Ovary (tissue), 3 donors: Measurements from ENCODE around the gene YTHDF1.
"Not testable (repeated sequence)": the region's sequence is repeated elsewhere in the genome, so short reads cannot be mapped to it uniquely, and the experiment has no call there.

Experiments used
- POLR2A ChIP-seq: fragments of 450-650 bp; IDR thresholded peaks from one replicate; pipeline ENCODE4 v1.6.1; 2017; ENCODE audit warnings: antibody characterized with exemption, mild to moderate bottlenecking, moderate library complexity
- TF ChIP-seq, protein P1 (sequence below), 3 donors: fragments of 450-650 bp in 2 of 3; fragments of 200-600 bp in 1 of 3; IDR thresholded peaks; one replicate each; pipeline versions ENCODE4 v1.5.1 to v1.8.0; 2016 to 2022; ENCODE audit warnings: antibody characterized with exemption in 3 of 3, mild to moderate bottlenecking in 1 of 3
- donor health status: DM: no; HTN: no; CAD: no.

DNA sequence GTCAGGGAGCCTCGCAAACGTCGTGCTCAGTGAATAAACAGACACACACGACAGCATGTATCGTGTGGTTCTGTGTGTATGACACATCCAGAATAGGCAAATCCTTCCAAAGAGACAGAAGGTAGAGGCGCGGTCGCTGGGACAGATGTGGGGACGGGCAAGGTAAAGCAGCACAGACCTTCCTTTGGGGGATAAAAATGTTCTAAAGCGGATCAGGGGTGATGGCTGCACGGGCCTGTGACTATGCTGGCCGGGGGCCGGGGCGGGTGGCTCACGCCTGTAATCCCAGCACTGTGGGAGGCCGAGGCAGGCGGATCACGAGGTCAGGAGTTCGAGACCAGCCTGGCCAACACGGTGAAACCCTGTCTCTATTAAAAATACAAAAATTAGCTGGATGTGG is 56.7 kb downstream of the YTHDF1 start:
- TF ChIP-seq POLR2A: not testable (repeated sequence)
- TF ChIP-seq, protein P1, sequence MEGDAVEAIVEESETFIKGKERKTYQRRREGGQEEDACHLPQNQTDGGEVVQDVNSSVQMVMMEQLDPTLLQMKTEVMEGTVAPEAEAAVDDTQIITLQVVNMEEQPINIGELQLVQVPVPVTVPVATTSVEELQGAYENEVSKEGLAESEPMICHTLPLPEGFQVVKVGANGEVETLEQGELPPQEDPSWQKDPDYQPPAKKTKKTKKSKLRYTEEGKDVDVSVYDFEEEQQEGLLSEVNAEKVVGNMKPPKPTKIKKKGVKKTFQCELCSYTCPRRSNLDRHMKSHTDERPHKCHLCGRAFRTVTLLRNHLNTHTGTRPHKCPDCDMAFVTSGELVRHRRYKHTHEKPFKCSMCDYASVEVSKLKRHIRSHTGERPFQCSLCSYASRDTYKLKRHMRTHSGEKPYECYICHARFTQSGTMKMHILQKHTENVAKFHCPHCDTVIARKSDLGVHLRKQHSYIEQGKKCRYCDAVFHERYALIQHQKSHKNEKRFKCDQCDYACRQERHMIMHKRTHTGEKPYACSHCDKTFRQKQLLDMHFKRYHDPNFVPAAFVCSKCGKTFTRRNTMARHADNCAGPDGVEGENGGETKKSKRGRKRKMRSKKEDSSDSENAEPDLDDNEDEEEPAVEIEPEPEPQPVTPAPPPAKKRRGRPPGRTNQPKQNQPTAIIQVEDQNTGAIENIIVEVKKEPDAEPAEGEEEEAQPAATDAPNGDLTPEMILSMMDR (IDR thresholded peaks at IDR 0.05): not testable (repeated sequence)
